ENCODE measurements around the gene FDXACB1. TPM values are rescaled to one million over a fixed set of nuclear protein-coding genes. Genes with fewer than 3 reads are reported as not detected.

Gene FDXACB1
- total and polyA plus RNA-seq, 9 of the 15 experiments (the other 6 are each of a cell fraction or from before 2014, with no cell fraction given) = 3.2 to 7.5 (median 5.3) TPM

- TF ChIP-seq CREB3 (tag; conservative IDR thresholded peaks at IDR 0.05; ENCODE audit: low read depth) = no peak
- no peak for TF ChIP-seq FOXJ3 (CRISPR knock-in tag; IDR thresholded peaks at IDR 0.05)
- TF ChIP-seq ARID4B (CRISPR knock-in tag; IDR thresholded peaks at IDR 0.05) = no peak
These were observed 18.7 kb downstream of the FDXACB1 start (continued) for GRCh38 chr11:111860257-111860656.

- Histone ChIP-seq H3K27ac (ENCODE audit: extremely low read depth, low read depth, low read length) (no peak overlapping the region), H3K36me3 (ENCODE audit: control insufficient read depth, insufficient read depth, low read length) (peaks cover 55% of the 10 kb centered on the region; the same call in 2 of the 3 replicates), H2AFZ (ENCODE audit: low read depth, low read length) (no peak overlapping the region), H3K9me1 (ENCODE audit: control insufficient read depth, insufficient read depth, low read length) (no peaks in the 10 kb centered on the region), H3K4me1 (replicated peaks in 1 of 2; ENCODE audit: control insufficient read depth in 2 of 2, insufficient read depth in 2 of 2, low read length in 2 of 2) (no peaks in the 10 kb centered on the region), H3K4me3 (no peak overlapping the region), H3K9me3 (replicated peaks; ENCODE audit: control insufficient read depth, insufficient read depth, low read depth, low read length) (no peaks in the 10 kb centered on the region), H3K9ac (ENCODE audit: insufficient read depth in 1 of 2, low read depth in 2 of 2, low read length in 2 of 2) (no peak overlapping the region), H3K4me2 (ENCODE audit: insufficient read depth, low read length) (no peak overlapping the region), H3K79me2 (ENCODE audit: control insufficient read depth, insufficient read depth, low read length) (no peaks in the 10 kb centered on the region), H4K20me1 (replicated peaks; ENCODE audit: control insufficient read depth, insufficient read depth, low read length) (no peaks in the 10 kb centered on the region), H3K27me3 (ENCODE audit: control insufficient read depth in 2 of 2, insufficient read depth in 2 of 2, low read length in 2 of 2) (no peaks in the 10 kb centered on the region)
- intact Hi-C loops (cut with micrococcal nuclease) (no loop called here), in situ Hi-C loops (cut with MboI) (no loop called here)
- ATAC-seq (no peak), FAIRE-seq (no peak), DNase-seq (ENCODE audit: extremely low read depth in 1 of 4, low spot score in 3 of 4) (no peak)
- CTCF ChIA-PET (ENCODE audit: low intra/inter-chr PET ratio) = no interaction called here
- no TSS peak for BruUV-seq (replicated peaks)
- peak; percentile 24; the same call in 1 of the 2 replicates for TF ChIP-seq NCOR1 (IDR thresholded peaks at IDR 0.05)
- peak; percentile 50; the same call in 1 of the 2 replicates for TF ChIP-seq TAL1 (IDR thresholded peaks at IDR 0.05)
- 0 out of 2 replicates have a peak, but pooled peaks have one; percentile 11 for TF ChIP-seq STAT5A (IDR thresholded peaks at IDR 0.05; ENCODE audit: borderline replicate concordance, low read length)
- peak; percentile 17; the same call in 1 of the 2 replicates for TF ChIP-seq TCF3 (CRISPR knock-in tag; IDR thresholded peaks at IDR 0.05)
- no peak for TF ChIP-seq TAF9B (IDR thresholded peaks at IDR 0.05; ENCODE audit: partially characterized antibody)
- peak; percentile 70 for TF ChIP-seq CBFA2T3 (IDR thresholded peaks at IDR 0.05)
- no peak for TF ChIP-seq ZFP36 (IDR thresholded peaks at IDR 0.05; ENCODE audit: low read depth, low read length, partially characterized antibody)
- TF ChIP-seq CBFA2T2 (conservative IDR thresholded peaks at IDR 0.05) = peak; percentile 39; the same call in 1 of the 2 replicates
- TF ChIP-seq ARID1B (IDR thresholded peaks at IDR 0.05) = peak; percentile 42; the same call in 1 of the 2 replicates
- no peak for TF ChIP-seq NR1H2 (CRISPR knock-in tag; IDR thresholded peaks at IDR 0.05)
- TF ChIP-seq TEAD4 (IDR thresholded peaks at IDR 0.05; ENCODE audit: low read length) = peak; percentile 61
- no peak for TF ChIP-seq TEAD4 (CRISPR knock-in tag; IDR thresholded peaks at IDR 0.05; ENCODE audit: borderline replicate concordance)
- TF ChIP-seq SIX5 (IDR thresholded peaks at IDR 0.05; ENCODE audit: borderline replicate concordance in 1 of 2, insufficient read depth in 1 of 2, low read depth in 1 of 2, low read length in 2 of 2) = no peak
- POLR2A ChIA-PET = interaction anchor here (0.6 to 4.1 kb wide), 2 partner anchors 16 to 169 kb away, joined by 3 to 17 read pairs; partner anchors contain the start of gene ALG9
These were observed 23.5 kb downstream of the FDXACB1 start for GRCh38 chr11:111855506-111855905.

Data from K562 (cell line).